HepG2 (cell line): ENCODE data around the gene BTBD17. TPM values are rescaled to one million over a fixed set of nuclear protein-coding genes. Genes with fewer than 3 reads are reported as not detected.

Experiments used
- BRCA1 ChIP-seq: sonication (generic); formaldehyde crosslinking; IDR thresholded peaks from 2 replicates; pipeline ENCODE4 v1.4.0; 2020; ENCODE audit warnings: missing genetic modification reagents
- DBP ChIP-seq: sonication (generic); formaldehyde crosslinking; IDR thresholded peaks from 2 replicates; pipeline ENCODE4 v1.4.0; 2020; ENCODE audit warnings: missing genetic modification reagents; ENCODE audit errors: not compliant biosample characterization
- FLYWCH1 ChIP-seq: sonication (generic); formaldehyde crosslinking; IDR thresholded peaks from 2 replicates; pipeline ENCODE4 v1.8.1; 2023; ENCODE audit warnings: mild to moderate bottlenecking, missing genetic modification reagents
- GABPB1 ChIP-seq: IDR thresholded peaks from 2 replicates; pipeline ENCODE4 v1.6.1; 2016; ENCODE audit warnings: mild to moderate bottlenecking, missing genetic modification reagents, moderate library complexity, missing compliant biosample characterization
- MEF2D ChIP-seq: sonication (generic); formaldehyde crosslinking; IDR thresholded peaks from 2 replicates; pipeline ENCODE4 v1.5.1; 2020; ENCODE audit warnings: mild to moderate bottlenecking, missing genetic modification reagents
- NCOR1 ChIP-seq: fragments of 200-600 bp; sonication (generic); IDR thresholded peaks from 2 replicates; pipeline ENCODE4 v1.7.0; 2017; ENCODE audit warnings: antibody characterized with exemption, low read length, borderline replicate concordance
- PBX2 ChIP-seq: IDR thresholded peaks from 2 replicates; pipeline ENCODE4 v1.6.1; 2016; ENCODE audit warnings: control low read depth
- RFX5 ChIP-seq: IDR thresholded peaks from 2 replicates; pipeline ENCODE4 v1.6.1; 2011; ENCODE audit warnings: low read depth, low read length, improper control_type of control experiment
- THAP7 ChIP-seq: sonication (generic); formaldehyde crosslinking; IDR thresholded peaks from 2 replicates; pipeline ENCODE4 v1.8.1; 2023; ENCODE audit warnings: mild to moderate bottlenecking, missing genetic modification reagents
- ZC3H13 ChIP-seq: sonication (generic); formaldehyde crosslinking; IDR thresholded peaks from 2 replicates; pipeline ENCODE4 v1.8.1; 2023; ENCODE audit warnings: mild to moderate bottlenecking, missing genetic modification reagents, moderate library complexity
- ZNF18 ChIP-seq: sonication (generic); formaldehyde crosslinking; IDR thresholded peaks from 2 replicates; pipeline ENCODE4 v1.8.0; 2022; ENCODE audit warnings: mild to moderate bottlenecking, missing genetic modification reagents; ENCODE audit not compliant: insufficient replicate concordance
- ZNF260 ChIP-seq: sonication (generic); formaldehyde crosslinking; IDR thresholded peaks from 2 replicates; pipeline ENCODE4 v1.4.0; 2020; ENCODE audit warnings: missing genetic modification reagents, low read depth, mild to moderate bottlenecking, borderline replicate concordance
- ZNF3 ChIP-seq: IDR thresholded peaks from 2 replicates; pipeline ENCODE4 v1.7.0; 2017; ENCODE audit warnings: inconsistent platforms
- ZNF703 ChIP-seq: sonication (generic); formaldehyde crosslinking; IDR thresholded peaks from 2 replicates; pipeline ENCODE4 v1.5.1; 2020; ENCODE audit warnings: missing genetic modification reagents, mild to moderate bottlenecking, moderate library complexity, borderline replicate concordance
- ZNF747 ChIP-seq: sonication (generic); formaldehyde crosslinking; IDR thresholded peaks from 2 replicates; pipeline ENCODE4 v1.8.1; 2023; ENCODE audit warnings: missing genetic modification reagents, mild to moderate bottlenecking, borderline replicate concordance
- ZNF816 ChIP-seq: sonication (generic); formaldehyde crosslinking; IDR thresholded peaks from 2 replicates; pipeline ENCODE4 v1.8.0; 2022; ENCODE audit warnings: missing genetic modification reagents, mild to moderate bottlenecking, borderline replicate concordance
- polyA plus RNA-seq, 8 experiments: library from polyadenylated mRNA; depleted of rRNA in 3 of 8; stranded (reverse) in 7 of 8; unstranded in 1 of 8; fragments of >200 nt; fragmentation: Illumina TruSeq in 4 of 8; extraction: Trizol in 4 of 8; gene quantifications; 2 replicates each; pipeline versions ENCODE4 v1.2.1 to v1.2.3, GENCODE V29; 2011 to 2016; ENCODE audit warnings: low read depth in 4 of 8, missing spikeins in 1 of 8, mixed read lengths in 1 of 8; ENCODE audit not compliant: insufficient read depth in 1 of 8
- total RNA-seq, 5 experiments: library from RNA; depleted of rRNA; stranded (reverse); fragments of >200 nt; fragmentation: Illumina TruSeq; extraction: Trizol; gene quantifications; 2 replicates each; pipeline ENCODE4 v1.2.3, GENCODE V29; 2016; ENCODE audit warnings: low read depth in 1 of 5
- TF ChIP-seq, protein P1 (sequence below): sonication (generic); formaldehyde crosslinking; IDR thresholded peaks from 2 replicates; pipeline ENCODE4 v1.9.0; 2021; ENCODE audit warnings: missing genetic modification reagents, borderline replicate concordance
- TF ChIP-seq, protein P2 (sequence below): sonication (generic); formaldehyde crosslinking; IDR thresholded peaks from 2 replicates; pipeline ENCODE4 v1.4.0; 2020; ENCODE audit warnings: mild to moderate bottlenecking, missing genetic modification reagents
- TF ChIP-seq, protein P3 (sequence below): sonication (generic); formaldehyde crosslinking; IDR thresholded peaks from 2 replicates; pipeline ENCODE4 v1.5.0; 2020; ENCODE audit warnings: missing genetic modification reagents

Gene BTBD17
- total and polyA plus RNA-seq, 2 of the 13 experiments (the other 11 are each of a cell fraction or from before 2014, with no cell fraction given), result not detected

DNA sequence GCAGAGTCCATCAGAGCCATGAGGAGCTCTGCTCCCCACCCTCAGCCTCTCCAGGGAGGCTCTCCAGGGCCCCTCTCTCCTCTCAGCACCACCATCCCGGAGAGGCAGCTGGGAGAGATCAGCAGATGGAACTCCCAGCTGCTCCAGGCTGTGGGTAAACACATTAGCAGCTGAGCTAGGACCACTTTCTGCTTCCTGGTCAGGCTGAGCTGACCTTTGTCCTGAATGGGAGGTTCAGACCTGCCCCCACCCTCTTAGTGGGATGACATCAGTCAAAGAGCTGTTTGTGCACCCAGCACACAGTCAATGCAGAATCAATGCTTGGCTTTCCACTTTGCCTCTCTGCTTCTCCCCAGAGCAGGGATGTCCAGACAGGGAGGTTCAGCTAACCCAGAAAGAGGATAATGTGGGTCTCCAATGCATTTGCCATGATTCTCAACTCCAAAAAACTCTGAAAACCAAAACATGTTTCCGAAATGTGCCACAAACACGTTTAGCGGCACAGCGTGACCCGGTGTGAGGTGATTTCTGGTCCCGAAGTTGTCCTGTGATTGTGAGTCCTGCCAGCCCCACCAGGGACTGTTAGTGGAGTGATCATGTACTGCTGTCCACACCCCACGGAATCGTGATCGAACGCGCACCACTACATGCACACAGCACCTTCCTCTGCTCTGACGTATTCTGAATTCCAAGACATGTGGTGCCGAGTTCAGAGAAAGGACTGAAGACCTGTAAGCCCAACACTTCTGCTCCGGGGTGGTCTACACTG, 12.4 kb upstream of the BTBD17 start (continued):
- TF ChIP-seq GABPB1 (CRISPR knock-in tag) (peak; percentile 93), BRCA1 (no peak), MEF2D (peak; percentile 61; the same call in 1 of the 2 replicates), ZNF703 (CRISPR knock-in tag) (no peak), ZC3H13 (peak; percentile 38; the same call in 1 of the 2 replicates), DBP (CRISPR knock-in tag) (no peak), THAP7 (CRISPR knock-in tag) (no peak), PBX2 (CRISPR knock-in tag) (no peak), ZNF747 (no peak), ZNF260 (CRISPR knock-in tag) (no peak), ZNF816 (CRISPR knock-in tag) (no peak), FLYWCH1 (CRISPR knock-in tag) (no peak), ZNF18 (CRISPR knock-in tag) (no peak), RFX5 (no peak), NCOR1 (peak; percentile 54; the same call in 1 of the 2 replicates), ZNF3 (CRISPR knock-in tag) (no peak)
- TF ChIP-seq, protein P1, sequence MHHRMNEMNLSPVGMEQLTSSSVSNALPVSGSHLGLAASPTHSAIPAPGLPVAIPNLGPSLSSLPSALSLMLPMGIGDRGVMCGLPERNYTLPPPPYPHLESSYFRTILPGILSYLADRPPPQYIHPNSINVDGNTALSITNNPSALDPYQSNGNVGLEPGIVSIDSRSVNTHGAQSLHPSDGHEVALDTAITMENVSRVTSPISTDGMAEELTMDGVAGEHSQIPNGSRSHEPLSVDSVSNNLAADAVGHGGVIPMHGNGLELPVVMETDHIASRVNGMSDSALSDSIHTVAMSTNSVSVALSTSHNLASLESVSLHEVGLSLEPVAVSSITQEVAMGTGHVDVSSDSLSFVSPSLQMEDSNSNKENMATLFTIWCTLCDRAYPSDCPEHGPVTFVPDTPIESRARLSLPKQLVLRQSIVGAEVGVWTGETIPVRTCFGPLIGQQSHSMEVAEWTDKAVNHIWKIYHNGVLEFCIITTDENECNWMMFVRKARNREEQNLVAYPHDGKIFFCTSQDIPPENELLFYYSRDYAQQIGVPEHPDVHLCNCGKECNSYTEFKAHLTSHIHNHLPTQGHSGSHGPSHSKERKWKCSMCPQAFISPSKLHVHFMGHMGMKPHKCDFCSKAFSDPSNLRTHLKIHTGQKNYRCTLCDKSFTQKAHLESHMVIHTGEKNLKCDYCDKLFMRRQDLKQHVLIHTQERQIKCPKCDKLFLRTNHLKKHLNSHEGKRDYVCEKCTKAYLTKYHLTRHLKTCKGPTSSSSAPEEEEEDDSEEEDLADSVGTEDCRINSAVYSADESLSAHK (CRISPR knock-in tag), result no peak
- TF ChIP-seq, protein P2, sequence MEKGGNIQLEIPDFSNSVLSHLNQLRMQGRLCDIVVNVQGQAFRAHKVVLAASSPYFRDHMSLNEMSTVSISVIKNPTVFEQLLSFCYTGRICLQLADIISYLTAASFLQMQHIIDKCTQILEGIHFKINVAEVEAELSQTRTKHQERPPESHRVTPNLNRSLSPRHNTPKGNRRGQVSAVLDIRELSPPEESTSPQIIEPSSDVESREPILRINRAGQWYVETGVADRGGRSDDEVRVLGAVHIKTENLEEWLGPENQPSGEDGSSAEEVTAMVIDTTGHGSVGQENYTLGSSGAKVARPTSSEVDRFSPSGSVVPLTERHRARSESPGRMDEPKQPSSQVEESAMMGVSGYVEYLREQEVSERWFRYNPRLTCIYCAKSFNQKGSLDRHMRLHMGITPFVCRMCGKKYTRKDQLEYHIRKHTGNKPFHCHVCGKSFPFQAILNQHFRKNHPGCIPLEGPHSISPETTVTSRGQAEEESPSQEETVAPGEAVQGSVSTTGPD (CRISPR knock-in tag), result no peak
- TF ChIP-seq, protein P3, sequence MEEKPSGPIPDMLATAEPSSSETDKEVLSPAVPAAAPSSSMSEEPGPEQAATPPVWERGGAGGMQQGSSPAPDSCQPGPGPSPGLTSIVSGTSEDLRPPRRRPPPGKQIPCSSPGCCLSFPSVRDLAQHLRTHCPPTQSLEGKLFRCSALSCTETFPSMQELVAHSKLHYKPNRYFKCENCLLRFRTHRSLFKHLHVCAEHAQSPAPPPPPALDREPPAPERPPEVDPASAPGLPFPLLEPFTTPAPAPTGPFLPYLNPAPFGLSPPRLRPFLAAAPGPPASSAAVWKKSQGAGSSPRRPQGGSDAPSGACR (CRISPR knock-in tag), result peak; percentile 93
